RWPE2 (cell line): ENCODE results near the gene SPATA20.

Experiments used
- ATAC-seq: fragments of 200-7000 bp; cut with Tn5 transposase; 3 replicates; pipeline ENCODE4 v1.9.1; 2021; ENCODE audit warnings: low read depth
- DNase-seq: peaks from one replicate; pipeline ENCODE4 v3.0.0-alpha.2; 2020; ENCODE audit warnings: low spot score
- H3K27ac ChIP-seq: fragments of 450-650 bp; 2 replicates; pipeline ENCODE4 v1.5.1; 2017; ENCODE audit warnings: mild to moderate bottlenecking; ENCODE audit not compliant: poor library complexity, severe bottlenecking
- H3K27me3 ChIP-seq: fragments of 250-450 bp; sonication (Bioruptor Pico); 2 replicates; pipeline ENCODE4 v1.5.1; 2021; ENCODE audit warnings: mild to moderate bottlenecking, moderate library complexity; ENCODE audit not compliant: insufficient read depth, poor library complexity, severe bottlenecking
- H3K36me3 ChIP-seq: fragments of 250-450 bp; sonication (Bioruptor Pico); 2 replicates; pipeline ENCODE4 v1.5.1; 2020; ENCODE audit warnings: low read depth, mild to moderate bottlenecking, moderate library complexity
- H3K4me1 ChIP-seq: fragments of 250-450 bp; sonication (Bioruptor Pico); 2 replicates; pipeline ENCODE4 v1.5.1; 2021; ENCODE audit warnings: mild to moderate bottlenecking, moderate library complexity; ENCODE audit not compliant: insufficient read depth, poor library complexity, severe bottlenecking
- H3K4me3 ChIP-seq: fragments of 250-450 bp; sonication (Bioruptor Pico); 2 replicates; pipeline ENCODE4 v1.5.1; 2021; ENCODE audit warnings: mild to moderate bottlenecking, moderate library complexity; ENCODE audit not compliant: severe bottlenecking
- H3K9me3 ChIP-seq: fragments of 250-450 bp; sonication (Bioruptor Pico); 2 replicates; pipeline ENCODE4 v1.5.1; 2021; ENCODE audit warnings: mild to moderate bottlenecking, moderate library complexity; ENCODE audit not compliant: severe bottlenecking
- TF ChIP-seq, protein P1 (sequence below): fragments of 450-650 bp; IDR thresholded peaks from one replicate; pipeline ENCODE4 v1.5.1; 2017; ENCODE audit warnings: mild to moderate bottlenecking, moderate library complexity; ENCODE audit not compliant: poor library complexity, severe bottlenecking

The SPATA20 gene

DNA sequence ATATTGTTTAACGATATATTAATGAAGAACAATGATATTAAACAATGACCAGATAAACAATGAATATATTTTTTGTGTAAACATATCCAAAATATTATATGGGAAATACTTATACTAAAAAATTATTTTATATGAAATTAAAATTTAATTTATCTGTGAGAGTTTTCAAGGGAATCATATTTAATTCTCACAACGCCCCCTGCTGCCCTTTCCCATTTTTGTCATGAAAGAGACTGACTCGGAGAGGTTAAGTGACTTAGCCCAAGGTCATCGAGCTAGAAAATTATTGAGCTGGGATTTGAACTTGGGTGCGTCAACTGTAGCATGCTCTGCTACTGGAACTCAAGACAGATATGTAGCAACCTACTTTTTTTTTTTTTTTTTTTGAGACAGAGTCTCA, 45.9 kb upstream of the SPATA20 start:
- Histone ChIP-seq H3K9me3 (no peaks in the 10 kb centered on the region), H3K36me3 (no peaks in the 10 kb centered on the region), H3K27me3 (no peaks in the 10 kb centered on the region), H3K27ac (no peak overlapping the region), H3K4me3 (no peak overlapping the region), H3K4me1 (peaks cover 8% of the 10 kb centered on the region)
- no peak for ATAC-seq
- TF ChIP-seq, protein P1, sequence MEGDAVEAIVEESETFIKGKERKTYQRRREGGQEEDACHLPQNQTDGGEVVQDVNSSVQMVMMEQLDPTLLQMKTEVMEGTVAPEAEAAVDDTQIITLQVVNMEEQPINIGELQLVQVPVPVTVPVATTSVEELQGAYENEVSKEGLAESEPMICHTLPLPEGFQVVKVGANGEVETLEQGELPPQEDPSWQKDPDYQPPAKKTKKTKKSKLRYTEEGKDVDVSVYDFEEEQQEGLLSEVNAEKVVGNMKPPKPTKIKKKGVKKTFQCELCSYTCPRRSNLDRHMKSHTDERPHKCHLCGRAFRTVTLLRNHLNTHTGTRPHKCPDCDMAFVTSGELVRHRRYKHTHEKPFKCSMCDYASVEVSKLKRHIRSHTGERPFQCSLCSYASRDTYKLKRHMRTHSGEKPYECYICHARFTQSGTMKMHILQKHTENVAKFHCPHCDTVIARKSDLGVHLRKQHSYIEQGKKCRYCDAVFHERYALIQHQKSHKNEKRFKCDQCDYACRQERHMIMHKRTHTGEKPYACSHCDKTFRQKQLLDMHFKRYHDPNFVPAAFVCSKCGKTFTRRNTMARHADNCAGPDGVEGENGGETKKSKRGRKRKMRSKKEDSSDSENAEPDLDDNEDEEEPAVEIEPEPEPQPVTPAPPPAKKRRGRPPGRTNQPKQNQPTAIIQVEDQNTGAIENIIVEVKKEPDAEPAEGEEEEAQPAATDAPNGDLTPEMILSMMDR: peak; percentile 74
- no peak for DNase-seq

DNA sequence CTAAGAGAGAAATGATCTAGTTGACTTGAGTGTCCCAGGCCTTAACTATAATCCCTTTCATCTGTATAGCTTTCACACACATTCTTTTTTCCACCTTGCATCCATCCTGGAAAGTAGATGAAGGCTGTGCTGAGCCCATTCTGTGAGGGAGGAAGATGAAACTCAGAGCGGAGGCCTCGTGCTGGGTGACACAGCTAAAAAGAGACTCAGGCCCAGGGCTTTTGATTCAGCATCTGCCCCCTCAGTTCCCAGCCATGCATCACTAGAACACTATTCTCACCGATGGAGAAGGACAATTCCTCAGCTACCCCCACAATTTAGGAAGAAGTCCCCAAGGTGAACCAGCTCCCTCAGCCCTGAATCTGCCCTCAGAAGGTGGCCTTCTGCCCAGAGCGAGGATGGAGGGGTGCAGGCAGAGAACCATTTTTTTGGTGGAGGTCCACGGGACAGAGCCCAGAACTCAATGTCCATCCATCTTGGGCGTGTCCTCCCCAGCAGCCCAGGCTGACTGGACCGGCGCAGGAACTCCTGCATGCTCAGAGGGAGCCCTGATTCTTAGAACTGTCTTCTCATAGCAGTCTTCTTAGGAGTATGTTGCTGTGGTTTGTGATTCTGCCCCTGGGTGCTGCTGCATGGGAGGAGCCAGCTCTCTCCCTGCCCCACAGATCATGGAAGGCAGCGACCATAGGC, 44.5 kb upstream of the SPATA20 start:
- DNase-seq: no peak
- Histone ChIP-seq H3K9me3 (no peaks in the 10 kb centered on the region), H3K27ac (no peak overlapping the region), H3K27me3 (no peaks in the 10 kb centered on the region), H3K4me3 (no peak overlapping the region), H3K36me3 (no peaks in the 10 kb centered on the region), H3K4me1 (peaks cover 8% of the 10 kb centered on the region)
- TF ChIP-seq, protein P1: no peak
- ATAC-seq: no peak

DNA sequence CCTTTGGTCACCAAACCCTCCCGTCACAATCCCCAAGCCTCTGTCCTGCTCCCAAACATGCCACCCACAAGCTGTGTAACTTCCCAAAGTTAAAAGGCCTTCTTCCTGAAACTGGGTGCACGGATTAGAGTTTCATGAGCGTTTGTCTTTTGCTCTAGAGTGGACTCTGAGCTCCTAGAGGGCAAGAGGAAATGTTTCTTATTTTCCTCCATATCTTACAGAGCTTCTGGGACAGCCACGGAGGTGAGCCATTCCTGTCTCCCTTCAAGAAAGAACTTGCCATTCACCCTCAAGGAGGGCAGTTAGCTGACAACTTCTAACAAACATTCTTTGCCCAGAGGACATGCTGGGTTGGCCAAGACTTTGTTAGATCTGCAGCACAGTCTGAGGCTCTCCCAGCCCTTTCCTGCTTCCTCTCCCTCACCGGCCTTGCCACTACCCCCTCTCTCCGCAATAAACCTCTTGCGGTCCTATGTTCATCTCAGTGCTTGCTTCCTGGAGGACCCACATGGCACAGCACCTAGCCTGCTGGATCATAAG, 41.3 kb upstream of the SPATA20 start:
- Histone ChIP-seq H3K36me3 (no peaks in the 10 kb centered on the region), H3K4me3 (no peak overlapping the region), H3K4me1 (peaks cover 8% of the 10 kb centered on the region), H3K27me3 (no peaks in the 10 kb centered on the region), H3K9me3 (no peaks in the 10 kb centered on the region), H3K27ac (no peak overlapping the region)
- ATAC-seq: no peak
- DNase-seq: no peak
- TF ChIP-seq, protein P1: no peak

DNA sequence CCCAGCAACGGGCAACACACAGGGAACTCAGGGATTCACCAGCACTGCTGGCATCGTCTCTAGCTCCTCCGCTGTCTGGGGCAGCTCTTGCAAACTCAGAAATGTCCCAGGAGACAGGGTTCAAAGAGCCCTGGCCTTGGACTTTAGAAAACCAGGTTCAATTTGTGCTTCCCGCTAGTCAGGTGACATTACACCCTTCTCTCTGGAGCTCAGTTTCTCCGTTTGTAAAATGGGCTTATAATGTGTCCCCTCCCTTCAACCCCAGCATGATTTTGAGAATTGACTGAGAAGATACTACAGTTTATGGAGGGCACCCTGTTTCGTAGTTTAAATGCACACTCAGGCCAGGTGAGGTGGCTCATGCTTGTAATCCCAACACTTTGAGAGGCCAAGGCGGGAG, 40.7 kb upstream of the SPATA20 start:
- Histone ChIP-seq H3K9me3 (no peaks in the 10 kb centered on the region), H3K27me3 (no peaks in the 10 kb centered on the region), H3K27ac (no peak overlapping the region), H3K36me3 (no peaks in the 10 kb centered on the region), H3K4me1 (peaks cover 14% of the 10 kb centered on the region), H3K4me3 (no peak overlapping the region)
- TF ChIP-seq, protein P1: no peak
- ATAC-seq: no peak
- no peak for DNase-seq
